Fibroblast of skin of back (primary cell): Measurements from ENCODE around the gene GREM2. TPM values are rescaled to one million over a fixed set of nuclear protein-coding genes. Genes with fewer than 3 reads are reported as not detected.
A peak's percentile ranks its signal among the peaks of the same experiment; 100 is the strongest.

Source experiments
- DNase-seq: peaks from one replicate; pipeline ENCODE4 v3.0.0-alpha.2; 2013
- polyA plus RNA-seq, 2 experiments: library from polyadenylated mRNA; unstranded; fragments of 120-200 nt; gene quantifications; one replicate each; pipeline ENCODE4 v1.2.1, GENCODE V29; 2013; ENCODE audit not compliant: insufficient read length in 2 of 2

The GREM2 gene
- 0.18 TPM for polyA plus RNA-seq (2013, experiment 1 of 2; ENCODE audit: insufficient read length)
- 0.17 TPM for polyA plus RNA-seq (2013, experiment 2 of 2; ENCODE audit: insufficient read length)

DNA sequence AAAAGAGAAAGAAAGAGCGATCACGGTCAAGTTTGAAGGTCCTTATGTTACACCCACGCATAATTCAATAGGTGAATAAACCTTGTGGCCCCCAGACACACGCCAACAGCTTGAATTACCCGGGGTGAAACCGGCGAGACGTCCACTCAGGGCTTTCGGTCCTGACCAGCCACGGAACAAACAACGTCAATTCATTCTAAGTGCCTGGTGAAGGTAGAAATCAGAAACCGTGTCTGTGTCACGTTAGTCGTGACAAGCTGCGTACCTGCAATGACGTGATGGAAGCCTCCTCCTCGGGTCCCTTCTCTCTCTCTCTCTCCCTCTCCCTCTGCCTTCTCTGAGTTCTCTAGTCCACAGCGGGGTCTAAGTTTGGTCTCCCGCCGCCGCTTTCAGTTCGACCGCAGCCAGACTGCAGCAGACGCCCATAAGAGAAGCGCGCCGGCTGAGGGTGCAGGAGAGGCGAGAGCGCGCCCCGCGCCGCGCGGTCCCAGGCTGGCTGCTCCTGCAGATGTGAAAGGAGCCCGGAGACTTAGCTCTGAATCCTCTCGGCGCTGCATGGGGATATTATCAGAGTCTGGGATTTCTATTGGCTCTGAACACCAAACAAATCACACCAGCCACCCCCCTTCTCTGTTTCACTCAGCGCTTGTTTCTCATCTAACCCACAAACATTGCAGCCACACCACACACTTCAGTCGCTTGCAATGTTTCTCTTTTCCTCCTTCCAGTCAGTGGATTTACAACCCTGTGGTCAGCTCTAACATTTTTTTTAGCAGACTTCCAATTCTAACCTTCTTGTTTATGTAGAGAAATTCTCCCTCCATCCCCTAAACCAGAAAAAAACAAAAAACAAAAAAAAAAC, at the start of gene GREM2:
Gene GREM2 (minus strand): TSS at position 537 of the 862 bp plus-strand sequence. CDS start 118,680 bp downstream, outside the sequence.
- DNase-seq = peak; percentile 78

DNA sequence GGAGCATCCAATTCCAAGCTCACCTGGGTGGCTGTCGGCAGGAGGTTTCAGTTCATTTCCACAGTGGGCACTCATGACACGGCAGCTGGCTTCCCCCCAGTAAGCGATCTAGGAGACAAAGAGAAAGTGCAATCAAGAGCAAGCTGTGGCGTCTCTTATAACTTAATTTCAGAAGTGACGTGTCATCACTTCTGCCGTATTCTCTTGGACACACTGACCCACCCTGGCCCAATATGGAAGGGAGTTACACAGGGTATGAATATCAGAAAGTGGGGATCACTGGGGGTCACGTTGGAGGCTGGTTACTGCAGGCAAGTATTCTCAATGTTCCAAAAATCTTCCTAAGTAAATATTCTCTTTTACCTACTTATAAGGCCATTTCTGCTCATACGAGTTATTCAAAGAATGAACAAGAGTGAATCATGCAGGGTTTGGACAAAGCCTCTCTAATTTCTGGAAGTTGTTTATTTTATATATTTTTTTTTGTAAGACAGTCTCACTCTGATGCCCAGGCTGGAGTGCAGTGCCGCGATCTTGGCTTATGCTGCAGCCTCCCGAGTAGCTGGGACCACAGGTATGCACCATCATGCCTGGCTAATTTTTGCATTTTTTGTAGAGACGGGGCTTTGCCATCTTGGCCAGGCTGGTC, 46.5 kb upstream of the GREM2 start:
- peak; percentile 77 for DNase-seq

DNA sequence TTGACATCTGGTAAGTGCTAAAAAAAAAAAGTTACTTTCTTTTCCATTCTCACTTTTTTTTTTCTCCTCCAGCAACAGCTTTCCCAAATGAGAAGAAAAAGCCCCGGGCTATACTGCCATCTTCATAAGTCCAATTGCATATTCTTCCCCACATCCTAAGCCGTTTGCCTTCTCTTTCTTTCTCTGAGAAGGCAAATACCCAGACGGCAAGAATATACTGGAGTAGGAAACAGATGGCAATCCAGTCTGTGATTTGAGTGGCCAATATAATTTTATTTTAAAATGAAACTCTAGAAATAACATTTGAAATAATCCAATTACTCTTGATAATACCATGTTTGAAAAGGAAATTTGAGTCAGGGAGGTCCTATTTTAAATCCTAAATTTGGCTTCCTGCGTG, 44.6 kb upstream of the GREM2 start:
- no peak for DNase-seq

- DNase-seq = peak; percentile 45
These were observed 41.0 kb upstream of the GREM2 start for GRCh38 chr1:240652961-240653409.

GRCh38 chr1:240652549-240652948, 40.6 kb upstream of the GREM2 start:
- DNase-seq = peak; percentile 44

DNA sequence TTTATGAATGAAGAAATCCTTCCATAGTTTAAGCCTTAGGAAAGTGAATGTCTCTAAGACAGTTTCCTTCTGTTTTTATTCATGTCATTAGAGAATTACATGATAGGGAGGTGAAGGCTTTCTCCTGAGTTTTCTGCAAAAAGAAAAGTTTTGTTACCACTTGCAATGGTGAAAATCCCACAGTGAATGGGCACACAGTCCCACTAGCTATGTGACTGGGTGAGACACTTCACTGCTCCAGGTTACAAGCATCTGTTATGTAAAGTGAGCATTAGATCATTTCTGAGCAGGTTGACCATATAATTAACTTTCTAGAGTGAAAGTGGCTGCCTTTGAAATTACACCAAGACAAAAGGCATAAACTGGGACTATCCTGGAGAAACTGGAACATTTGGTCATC, 38.9 kb upstream of the GREM2 start:
- DNase-seq = no peak

DNA sequence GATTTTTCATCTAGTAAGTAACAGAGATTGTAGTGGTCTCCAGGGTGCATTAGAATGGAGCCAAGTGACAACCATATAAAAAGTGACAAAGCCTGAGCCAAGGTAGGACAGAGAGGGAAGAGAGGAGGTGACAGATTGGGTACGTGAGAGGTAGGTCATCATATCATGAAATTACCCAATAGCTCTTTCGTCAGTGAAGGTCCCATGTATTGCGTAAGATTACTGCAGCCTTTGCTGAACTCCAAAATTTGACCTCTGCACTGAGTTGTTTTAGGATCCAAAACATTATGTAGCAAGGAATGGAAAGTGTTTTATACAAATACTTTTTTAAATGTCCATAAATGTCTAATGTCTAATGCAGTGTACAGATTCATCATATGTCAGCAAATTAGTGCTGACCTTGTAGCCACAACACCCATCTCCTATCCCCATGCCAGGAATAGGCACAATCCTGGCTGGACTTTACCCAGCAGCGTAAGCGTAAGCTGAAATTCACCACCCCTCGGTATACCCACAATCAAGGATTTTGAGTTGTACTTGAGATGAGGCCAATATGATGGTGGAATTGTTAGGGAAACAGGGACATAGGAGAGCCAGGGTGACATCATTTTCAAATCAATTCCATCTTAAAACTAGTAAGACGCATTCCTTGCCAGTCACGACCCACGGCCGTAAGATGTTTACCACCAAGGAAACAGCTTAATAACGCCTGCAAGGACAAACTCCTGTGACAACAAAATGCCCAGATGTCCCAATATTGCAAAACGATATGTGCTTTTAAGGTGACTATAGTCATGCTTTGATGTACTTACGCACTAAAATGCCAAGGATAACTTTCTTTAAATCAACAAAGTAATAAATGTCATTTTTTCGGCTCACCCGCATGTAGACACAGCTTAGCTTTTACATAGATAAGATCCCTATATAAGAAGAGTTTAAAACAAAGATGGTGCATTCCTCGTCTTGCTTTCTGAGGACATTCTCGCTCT, 38.1 kb upstream of the GREM2 start:
- DNase-seq = no peak

GRCh38 chr1:240646571-240647240, 34.8 kb upstream of the GREM2 start:
- no peak for DNase-seq

DNA sequence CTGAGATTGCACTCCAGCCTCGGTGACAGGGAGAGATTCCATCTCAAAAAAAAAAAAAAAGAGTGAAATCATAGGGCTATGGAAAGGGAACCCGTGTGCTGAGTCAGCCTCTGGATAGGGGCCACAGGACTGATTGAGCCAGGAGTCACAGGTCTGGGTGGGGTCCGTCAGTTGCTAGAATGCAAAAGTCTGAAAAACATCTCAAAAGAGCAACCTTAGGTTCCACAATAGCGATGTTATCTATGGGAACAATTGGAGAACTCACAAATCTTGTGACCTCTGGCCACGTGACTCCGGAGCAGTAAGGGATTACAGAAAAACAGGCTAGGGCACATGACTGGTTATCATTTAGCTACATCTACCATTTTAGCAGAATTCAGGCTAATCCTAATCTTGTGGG, 32.8 kb upstream of the GREM2 start:
- no peak for DNase-seq

DNA sequence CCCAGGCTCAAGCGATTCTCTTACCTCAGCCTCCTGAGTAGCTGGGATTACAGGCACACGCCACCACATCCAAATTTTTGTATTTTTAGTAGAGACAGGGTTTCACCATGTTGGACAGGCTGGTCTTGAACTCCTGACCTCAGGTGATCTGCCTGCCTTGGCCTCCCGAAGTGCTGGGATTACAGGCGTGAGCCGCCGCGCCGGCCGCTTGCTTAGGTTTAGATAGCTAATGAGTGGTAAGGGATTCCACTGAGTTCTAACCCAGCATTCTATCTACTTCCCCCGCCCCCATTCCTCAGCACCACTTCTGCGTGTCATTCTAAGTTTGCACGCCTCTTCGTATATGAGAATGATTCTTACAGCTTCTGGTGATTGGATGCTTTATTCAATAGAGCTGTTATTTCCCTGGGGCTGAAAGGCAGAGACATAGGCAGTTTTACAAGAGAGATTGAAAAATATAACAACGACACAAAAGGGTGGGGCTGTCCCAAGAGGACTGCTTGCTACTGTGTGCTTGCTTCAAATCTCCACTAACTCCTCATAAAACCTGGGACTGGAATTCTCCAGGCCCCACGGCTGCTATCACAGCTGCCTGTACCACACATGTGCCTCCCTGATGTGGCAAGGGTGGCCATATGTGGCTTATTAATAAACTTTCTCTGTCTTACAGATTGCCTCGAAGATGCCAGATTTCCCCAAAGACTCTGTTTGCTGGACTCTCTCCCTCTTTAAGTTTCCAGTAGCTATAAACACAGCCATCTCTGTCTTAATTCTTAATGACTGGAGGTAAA, 23.7 kb upstream of the GREM2 start:
- no peak for DNase-seq

- no peak for DNase-seq
These were observed 18.5 kb upstream of the GREM2 start for GRCh38 chr1:240630409-240630808.

- DNase-seq = no peak
These were observed 9.3 kb upstream of the GREM2 start for GRCh38 chr1:240621249-240621648.

- DNase-seq = no peak
These were observed 8.1 kb upstream of the GREM2 start for GRCh38 chr1:240619906-240620621.

DNA sequence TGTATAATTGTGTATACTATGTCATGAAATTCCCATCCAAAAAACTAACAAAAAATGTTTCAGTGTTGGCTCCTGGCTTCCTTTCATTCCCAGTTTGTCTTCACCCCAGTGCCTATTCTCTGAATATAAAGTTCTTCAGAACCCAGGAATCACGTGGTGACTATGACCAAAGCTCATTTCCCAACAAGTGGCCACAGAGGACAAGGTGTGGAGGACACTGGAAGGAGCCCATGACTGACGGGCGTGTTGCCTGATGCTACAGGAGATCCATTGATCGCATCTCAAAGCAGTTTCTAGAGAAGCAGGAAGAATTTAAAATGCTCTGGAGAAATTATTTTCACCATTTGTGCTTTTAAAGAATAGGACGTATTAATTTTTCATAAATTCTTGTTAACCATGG, 7.4 kb upstream of the GREM2 start:
- DNase-seq = no peak

DNA sequence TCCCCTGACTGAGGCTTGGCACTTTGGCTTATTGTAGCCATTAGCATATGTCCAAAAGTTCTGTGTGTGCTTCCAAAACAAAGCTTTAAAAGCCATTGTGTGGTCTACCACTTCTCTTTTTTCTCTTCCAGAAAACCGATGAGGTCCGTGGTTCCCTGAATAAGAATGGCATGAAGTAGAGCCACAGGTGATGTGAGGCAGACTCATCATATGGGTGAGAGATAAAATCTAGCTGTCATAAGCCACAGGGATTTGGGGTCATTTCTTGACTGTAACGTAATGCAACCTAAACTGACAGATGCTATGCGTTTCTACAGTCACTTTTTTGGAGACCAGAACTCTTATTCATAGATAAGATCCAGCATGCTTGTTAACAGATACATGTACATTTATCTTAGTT, 7.0 kb upstream of the GREM2 start:
- no peak for DNase-seq

- DNase-seq = no peak
These were observed 4.1 kb upstream of the GREM2 start for GRCh38 chr1:240616018-240616417.

DNA sequence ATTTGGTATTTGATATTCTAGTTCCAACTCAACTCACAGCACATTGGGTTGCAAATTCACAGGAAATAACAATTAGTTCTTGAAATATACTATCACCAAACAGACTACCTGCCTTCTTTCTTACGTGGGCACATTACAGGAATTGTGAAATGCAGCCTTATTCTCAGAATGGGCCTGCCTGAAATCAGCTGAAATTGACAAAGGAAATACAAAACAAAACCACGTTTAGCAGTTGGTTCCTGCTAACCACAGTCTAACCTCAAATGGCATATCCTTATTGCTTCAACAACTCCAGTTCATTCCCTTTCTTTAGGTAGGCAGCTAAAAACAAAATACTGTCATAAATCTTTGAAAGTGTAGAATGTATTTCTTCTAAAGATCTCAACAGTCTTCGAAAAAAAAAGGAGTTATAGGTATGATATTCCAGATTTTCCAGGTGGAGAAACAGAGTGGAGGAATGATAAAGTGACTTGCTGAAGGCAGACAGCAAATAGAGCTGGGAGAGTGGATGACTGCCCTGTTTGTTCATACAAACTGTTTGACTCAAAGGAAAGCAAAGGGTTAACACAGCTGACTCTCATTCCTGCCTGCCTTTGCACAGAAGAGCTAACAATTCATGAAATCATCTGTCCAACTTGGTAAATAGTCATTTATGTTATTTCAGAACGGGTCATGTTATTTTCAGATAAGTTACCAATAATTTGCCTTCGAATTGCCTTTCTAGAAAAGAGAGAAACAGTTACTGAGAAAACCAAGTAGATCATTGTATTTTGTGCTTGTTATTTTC, 1.6 kb upstream of the GREM2 start:
- DNase-seq = no peak

DNA sequence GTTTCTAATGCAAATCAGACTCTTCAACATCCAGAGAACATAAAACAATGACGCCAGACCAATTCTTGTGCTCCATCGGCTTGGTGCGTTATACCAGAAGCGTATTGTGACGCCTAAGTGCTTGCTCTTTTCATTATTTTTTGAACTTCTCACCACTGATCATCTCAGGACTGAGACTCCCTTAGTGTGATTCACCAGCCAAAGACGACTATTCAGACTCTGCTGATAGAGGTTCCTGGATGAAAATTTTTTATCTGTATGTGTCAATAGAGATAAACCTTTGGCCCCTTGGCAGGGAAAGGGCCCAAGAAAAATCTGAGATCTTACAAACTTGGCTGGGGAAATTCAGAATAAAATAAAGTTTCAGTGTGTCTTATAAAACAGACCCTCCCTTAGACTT, 856 bp upstream of the GREM2 start:
- DNase-seq = no peak

DNA sequence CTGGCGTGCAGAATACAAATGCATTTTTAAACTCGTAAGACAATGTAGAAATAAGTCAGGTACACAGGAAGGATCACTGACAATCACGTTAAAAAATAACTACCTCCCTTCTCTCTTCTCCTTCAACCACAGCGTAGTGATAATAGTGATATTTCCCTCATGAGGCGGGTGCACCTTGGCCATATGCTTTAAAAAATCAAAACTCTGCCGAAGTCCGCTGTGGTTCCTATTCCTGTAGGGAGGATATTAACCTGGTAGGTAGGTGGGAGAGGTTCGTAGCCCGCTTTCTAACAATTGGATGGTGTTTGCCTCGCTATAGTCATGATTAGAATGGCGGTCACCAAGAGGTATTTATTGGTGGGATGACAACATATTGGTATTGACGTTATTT, 732 bp downstream of the GREM2 start:
- DNase-seq = no peak

DNA sequence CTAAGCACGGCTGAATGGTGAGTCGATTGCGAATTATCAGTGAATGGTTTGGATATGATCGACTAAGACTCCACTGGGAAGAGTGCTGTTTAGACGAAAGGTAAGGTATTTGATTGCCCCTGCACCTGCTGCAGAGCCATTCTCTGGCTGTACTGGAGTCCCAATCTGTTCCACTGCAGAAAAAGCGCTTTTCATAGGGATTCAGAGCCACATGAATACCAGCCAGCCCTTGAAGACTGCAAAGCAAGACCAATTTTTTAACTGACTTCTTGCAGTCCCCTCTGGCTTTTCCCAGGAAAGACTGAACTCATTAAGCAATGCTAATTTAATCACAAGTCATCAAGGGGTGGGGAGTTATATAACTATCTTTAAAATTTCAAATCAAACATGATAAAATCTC, 1.3 kb downstream of the GREM2 start:
- DNase-seq = no peak
